SW480 (cell line): ENCODE measurements around the gene NOP56.
"Not testable (repeated sequence)": the region's sequence is repeated elsewhere in the genome, so short reads cannot be mapped to it uniquely, and the experiment has no call there.

Source experiments
- DNase-seq: peaks from one replicate; pipeline ENCODE4 v3.0.0-alpha.2; 2016; ENCODE audit warnings: low spot score

The NOP56 gene

GRCh38 chr20:2643708-2644107 is 8.7 kb upstream of the NOP56 start:
- DNase-seq = no peak

DNA sequence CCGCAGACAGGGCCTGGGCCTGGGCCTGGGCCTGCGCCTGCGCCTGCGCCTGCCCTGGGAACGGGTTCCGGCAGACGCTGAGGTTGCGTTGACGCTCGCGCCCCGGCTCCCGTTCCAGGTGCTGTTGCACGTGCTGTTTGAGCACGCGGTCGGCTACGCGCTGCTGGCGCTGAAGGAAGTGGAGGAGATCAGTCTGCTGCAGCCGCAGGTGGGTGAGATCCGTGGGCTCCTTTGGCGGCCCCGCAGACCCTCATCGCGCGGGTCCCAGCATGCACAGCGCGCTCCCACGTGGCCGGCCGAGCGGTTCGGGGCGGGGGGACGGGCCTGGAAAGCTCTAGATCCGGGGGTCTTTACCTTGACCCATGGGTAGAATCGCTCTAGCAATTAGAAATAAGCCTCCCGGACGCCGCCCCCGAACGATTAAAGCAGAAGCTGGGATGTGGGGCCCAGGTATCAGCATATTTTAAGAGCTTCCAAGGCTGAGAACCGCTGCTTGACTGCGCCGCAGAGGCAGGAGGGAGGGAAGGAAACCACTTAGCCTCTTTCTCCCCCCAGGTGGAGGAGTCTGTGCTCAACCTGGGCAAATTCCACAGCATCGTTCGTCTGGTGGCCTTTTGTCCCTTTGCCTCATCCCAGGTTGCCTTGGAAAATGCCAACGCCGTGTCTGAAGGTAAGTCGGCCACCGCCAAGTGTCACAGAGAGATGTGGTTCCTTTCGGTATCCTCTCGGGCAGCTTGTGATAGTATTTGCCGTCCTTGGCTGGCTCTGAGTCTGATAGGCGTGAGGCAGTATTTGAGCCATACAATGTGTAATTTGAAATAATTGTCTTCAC is 508 bp downstream of the NOP56 start:
- DNase-seq = no peak

DNA sequence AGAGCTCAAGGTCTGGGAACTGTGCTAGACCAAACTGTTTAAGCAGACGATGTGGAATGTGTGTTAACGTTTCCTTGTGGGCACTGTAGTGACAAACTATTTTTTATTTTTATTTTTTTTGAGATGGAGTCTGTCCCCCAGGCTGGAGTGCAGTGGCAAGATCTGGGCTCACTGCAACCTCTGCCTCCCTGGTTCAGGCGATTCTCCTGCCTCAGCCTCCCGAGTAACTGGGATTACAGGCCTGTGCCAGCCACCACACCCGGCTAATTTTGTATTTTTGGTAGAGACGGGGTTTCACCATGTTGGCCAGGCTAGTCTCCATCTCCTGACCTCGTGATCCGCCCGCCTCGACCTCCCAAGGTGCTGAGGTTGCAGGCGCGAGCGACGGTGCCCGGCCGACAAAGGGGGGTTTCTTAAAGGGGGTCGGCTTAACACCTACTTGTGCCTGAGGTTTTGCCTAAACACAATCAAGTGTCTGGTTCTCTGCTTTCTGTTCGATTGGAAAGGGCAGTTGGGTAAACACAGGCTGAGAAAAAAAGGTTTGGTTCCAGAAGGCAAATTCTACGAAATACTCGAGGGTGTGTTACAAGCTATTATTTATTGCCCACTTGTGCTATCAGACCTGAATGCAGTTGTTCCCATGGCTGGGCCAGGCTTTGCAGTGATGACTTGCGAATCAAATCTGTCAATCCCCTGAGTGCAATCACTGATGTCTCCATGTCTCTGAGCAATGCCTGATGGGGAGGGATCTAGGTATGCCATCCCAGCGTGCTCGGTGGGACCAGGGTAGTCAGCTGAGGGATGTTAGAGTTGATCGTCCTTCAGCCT is 1.3 kb downstream of the NOP56 start:
- no peak for DNase-seq

GRCh38 chr20:2654384-2654822 is 2.0 kb downstream of the NOP56 start:
- DNase-seq = no peak

DNA sequence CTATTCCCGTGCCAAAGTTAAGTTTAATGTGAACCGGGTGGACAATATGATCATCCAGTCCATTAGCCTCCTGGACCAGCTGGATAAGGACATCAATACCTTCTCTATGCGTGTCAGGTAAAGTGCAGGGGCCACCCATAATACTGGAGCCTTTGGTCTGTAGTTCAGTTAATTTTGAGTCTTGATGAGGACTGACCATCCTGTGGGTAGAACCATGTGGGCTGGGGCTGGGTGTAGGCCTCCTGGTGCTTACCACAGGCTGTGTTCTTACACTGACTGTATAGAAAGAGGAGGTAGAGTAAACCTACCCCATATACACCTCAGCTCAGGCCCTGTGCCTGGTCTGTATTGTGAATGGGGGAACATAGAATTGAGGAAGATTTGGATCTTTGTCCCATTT is 2.4 kb downstream of the NOP56 start:
- no peak for DNase-seq

- no peak for DNase-seq
Measured at GRCh38 chr20:2655331-2656116, 3.1 kb downstream of the NOP56 start.

DNA sequence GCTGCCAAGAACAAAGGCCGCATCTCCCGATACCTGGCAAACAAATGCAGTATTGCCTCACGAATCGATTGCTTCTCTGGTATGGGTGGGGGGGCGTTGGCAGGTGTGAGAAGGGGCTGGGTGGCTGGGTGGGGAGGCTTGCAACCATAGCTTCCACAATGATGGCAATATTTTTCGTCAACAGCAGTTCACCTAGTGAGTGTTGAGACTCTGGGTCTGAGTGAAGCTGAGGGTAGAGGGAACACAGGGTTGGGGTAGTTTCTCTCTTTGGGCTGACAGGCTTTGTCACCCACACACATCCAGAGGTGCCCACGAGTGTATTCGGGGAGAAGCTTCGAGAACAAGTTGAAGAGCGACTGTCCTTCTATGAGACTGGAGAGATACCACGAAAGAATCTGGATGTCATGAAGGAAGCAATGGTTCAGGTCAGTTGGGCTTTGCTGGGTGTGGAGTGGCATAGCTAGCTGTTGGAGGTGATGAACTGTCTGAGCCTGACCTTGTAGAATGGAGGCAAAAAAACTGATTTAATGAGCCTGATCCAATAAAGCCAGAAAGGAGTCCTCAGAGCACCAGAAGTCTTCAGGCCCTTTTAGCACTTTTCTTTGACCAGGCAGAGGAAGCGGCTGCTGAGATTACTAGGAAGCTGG is 4.2 kb downstream of the NOP56 start:
- DNase-seq = no peak

DNA sequence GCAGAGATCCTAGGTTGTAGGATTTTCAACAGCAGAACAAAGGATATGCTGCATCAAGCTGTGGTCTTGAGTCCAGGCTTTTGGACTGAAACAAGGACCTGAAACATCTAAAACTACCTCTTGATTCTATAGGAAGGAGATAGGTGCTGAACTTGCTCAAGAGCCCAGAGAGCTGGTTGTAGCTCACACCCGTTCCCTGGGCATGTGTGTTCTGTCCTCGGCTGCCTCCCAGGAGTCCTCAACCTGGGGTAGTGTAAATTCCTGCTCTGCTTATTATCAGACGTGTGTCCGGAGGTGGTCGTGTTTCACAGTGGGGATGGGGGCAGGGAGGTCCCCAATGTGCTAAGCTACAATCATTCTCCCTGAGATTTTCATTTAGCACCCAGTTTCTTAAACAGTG is 4.8 kb downstream of the NOP56 start:
- no peak for DNase-seq

GRCh38 chr20:2657674-2658073 is 5.2 kb downstream of the NOP56 start:
- DNase-seq = no peak

GRCh38 chr20:2658414-2659354 is 6.3 kb downstream of the NOP56 start:
- DNase-seq = peak; percentile 51

DNA sequence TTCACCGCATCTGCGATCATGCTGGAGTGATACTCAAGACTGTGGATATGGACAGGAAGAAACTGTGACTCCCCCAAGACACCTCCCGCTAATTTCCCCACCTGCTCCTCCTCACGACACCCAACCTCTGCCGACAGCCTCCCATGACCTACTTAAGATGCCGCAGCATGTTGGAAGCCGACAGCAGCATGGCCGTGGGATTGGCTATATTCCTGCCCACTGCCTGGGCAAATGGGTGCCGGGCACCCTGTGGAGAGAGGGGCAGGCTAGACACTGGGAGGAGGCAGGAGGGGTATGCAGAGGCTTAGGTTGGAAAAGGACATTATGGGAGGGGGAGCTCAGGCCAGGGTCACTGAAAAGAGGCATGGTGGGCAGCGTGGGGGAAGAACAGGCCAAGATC is 7.1 kb downstream of the NOP56 start:
- DNase-seq = no peak

GRCh38 chr20:2663364-2663886 is 11.0 kb downstream of the NOP56 start:
- DNase-seq = no peak

DNA sequence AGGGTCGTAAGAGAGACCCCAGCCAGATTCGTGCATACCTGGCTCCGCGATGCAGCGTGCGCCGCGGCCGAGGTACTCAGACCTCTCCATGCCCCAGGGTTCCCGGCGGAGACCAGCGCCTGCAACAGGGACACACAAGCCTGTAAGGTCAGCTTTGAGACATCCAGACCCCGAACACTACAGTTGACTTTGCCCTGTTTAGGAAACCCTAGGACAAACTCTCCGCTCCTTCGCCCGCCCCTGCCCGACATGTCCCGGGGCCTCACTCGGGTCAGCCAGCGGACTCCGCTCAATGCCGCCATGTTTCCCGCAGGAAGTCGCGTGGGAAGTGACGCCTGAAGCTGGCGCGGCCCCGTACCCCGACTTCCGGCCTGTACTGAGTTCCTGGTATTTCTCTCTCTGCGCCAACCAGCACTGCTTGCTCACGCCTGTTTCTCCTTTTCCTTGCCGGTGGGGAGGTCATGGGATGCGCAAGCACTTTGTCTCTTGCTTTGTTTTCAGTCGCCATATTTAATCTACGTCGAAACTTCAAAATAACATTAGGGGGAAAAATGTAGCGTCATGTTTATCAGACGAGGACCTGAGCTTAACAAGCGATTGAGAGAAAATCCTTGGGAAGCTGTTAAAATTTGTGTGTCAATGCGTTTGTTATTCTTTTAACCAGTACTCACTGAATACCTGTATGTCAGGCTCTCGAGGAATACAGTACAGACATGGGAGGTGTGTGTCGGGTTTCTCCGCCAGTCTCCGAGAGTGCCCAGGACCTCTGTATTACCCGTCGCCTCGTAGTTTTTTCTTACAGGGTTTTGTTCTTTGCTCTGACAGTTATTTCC is 11.7 kb downstream of the NOP56 start, which contains the start of gene IDH3B:
Gene IDH3B, minus strand, starts transcription at position 330 of the 833 bp plus-strand sequence. Its CDS starts 28 bp downstream, at position 302.
- peak; percentile 95 for DNase-seq

- no peak for DNase-seq
Measured at GRCh38 chr20:2671977-2672376, 19.5 kb downstream of the NOP56 start.

GRCh38 chr20:2672446-2672845 is 20.0 kb downstream of the NOP56 start:
- no peak for DNase-seq

DNA sequence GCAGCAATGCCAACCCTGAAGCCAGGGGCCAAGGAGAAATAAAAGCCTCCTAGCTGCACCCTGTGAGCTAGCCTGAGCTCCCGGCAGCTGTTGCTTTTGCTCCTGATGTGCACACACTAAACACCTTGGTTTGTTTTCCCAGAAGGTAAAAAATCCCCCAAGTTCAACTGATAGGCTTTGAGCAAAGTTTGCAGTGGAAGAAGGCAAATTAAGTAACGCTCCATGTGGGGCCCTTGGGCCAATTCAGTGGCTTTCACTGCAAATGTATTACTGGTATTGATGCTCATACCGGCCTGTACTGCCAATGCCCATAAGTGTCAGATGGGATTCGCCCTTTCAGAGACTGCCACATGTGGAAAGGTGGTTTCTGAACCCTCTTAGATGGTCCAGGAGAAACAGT is 21.0 kb downstream of the NOP56 start:
- DNase-seq = no peak

GRCh38 chr20:2680046-2680445 is 27.6 kb downstream of the NOP56 start:
- DNase-seq = no peak

- DNase-seq = not testable (repeated sequence)
Measured at GRCh38 chr20:2682040-2682439, 29.6 kb downstream of the NOP56 start.

- DNase-seq = not testable (repeated sequence)
Measured at GRCh38 chr20:2684817-2685216, 32.4 kb downstream of the NOP56 start.
